SK-N-MC (cell line): ENCODE results near the gene CYFIP1.

Experiments
- EZH2 ChIP-seq: fragments of 200-600 bp; sonication (generic); IDR thresholded peaks from one replicate; pipeline ENCODE4 v1.6.1; 2017; ENCODE audit warnings: antibody characterized with exemption
- POLR2AphosphoS5 ChIP-seq: IDR thresholded peaks from 2 replicates; pipeline ENCODE4 v1.6.1; 2012; ENCODE audit warnings: mild to moderate bottlenecking, low read depth, low read length, borderline replicate concordance

GRCh38 chr15:22951031-22951380 is 29.2 kb downstream of the CYFIP1 start:
- TF ChIP-seq EZH2 (no peak), POLR2AphosphoS5 (no peak)
